Neural cell (in vitro differentiated cells): Measurements from ENCODE around the gene SLC2A2. TPM values are rescaled to one million over a fixed set of nuclear protein-coding genes. Genes with fewer than 3 reads are reported as not detected.

Experiments
- H2AFZ ChIP-seq: fragments of 200-600, 300-800 bp; sonication (generic), shearing (Covaris generic); 2 replicates; pipeline ENCODE4 v1.6.0; 2014; ENCODE audit warnings: low read depth, mild to moderate bottlenecking, antibody characterized with exemption, low read length, moderate library complexity
- H3F3A ChIP-seq: fragments of 200-600 bp; shearing (Covaris generic); 2 replicates; pipeline ENCODE4 v1.6.1; 2016; ENCODE audit warnings: mild to moderate bottlenecking, moderate library complexity, mixed read lengths, antibody characterized with exemption, low read length; ENCODE audit not compliant: insufficient read depth, poor library complexity, severe bottlenecking
- H3K27ac ChIP-seq: fragments of 200-600, 300-800 bp; sonication (generic), shearing (Covaris generic); 2 replicates; pipeline ENCODE4 v1.5.1; 2014; ENCODE audit warnings: mild to moderate bottlenecking, low read length, moderate library complexity
- H3K27me3 ChIP-seq: fragments of 300-800, 200-600 bp; sonication (generic), shearing (Covaris generic); 2 replicates; pipeline ENCODE4 v1.6.0; 2014; ENCODE audit warnings: mild to moderate bottlenecking, low read depth, low read length, moderate library complexity; ENCODE audit not compliant: insufficient read depth
- H3K36me3 ChIP-seq: fragments of 300-800, 200-600 bp; sonication (generic), shearing (Covaris generic); 2 replicates; pipeline ENCODE4 v1.5.1; 2014; ENCODE audit warnings: mild to moderate bottlenecking, antibody characterized with exemption, low read length, moderate library complexity; ENCODE audit not compliant: insufficient read depth
- H3K4me2 ChIP-seq: fragments of 300-800, 200-600 bp; sonication (generic), shearing (Covaris generic); 2 replicates; pipeline ENCODE4 v1.6.0; 2014; ENCODE audit warnings: mild to moderate bottlenecking, low read length
- H3K4me3 ChIP-seq: fragments of 300-800, 200-600 bp; sonication (generic), shearing (Covaris generic); 2 replicates; pipeline ENCODE4 v1.5.1; 2014; ENCODE audit warnings: mild to moderate bottlenecking, low read length, moderate library complexity
- H3K79me2 ChIP-seq: fragments of 200-600 bp; shearing (Covaris generic); replicated peaks from 2 replicates; pipeline ENCODE4 v1.6.0; 2014; ENCODE audit warnings: mild to moderate bottlenecking, low read length, moderate library complexity; ENCODE audit not compliant: insufficient read depth
- H3K9ac ChIP-seq: fragments of 300-800, 200-600 bp; sonication (generic), shearing (Covaris generic); 2 replicates; pipeline ENCODE4 v1.6.1; 2016; ENCODE audit warnings: mild to moderate bottlenecking, low read length, mixed read lengths
- H3K9me2 ChIP-seq: fragments of 200-600 bp; shearing (Covaris generic); 2 replicates; pipeline ENCODE4 v1.6.1; 2016; ENCODE audit warnings: mild to moderate bottlenecking, low read length, mixed read lengths; ENCODE audit not compliant: insufficient read depth
- H3K9me3 ChIP-seq: fragments of 200-600, 300-800 bp; sonication (generic), shearing (Covaris generic); 2 replicates; pipeline ENCODE4 v1.6.1; 2016; ENCODE audit warnings: mild to moderate bottlenecking, mixed run types, low read length, moderate library complexity, mixed read lengths
- H4K20me1 ChIP-seq: fragments of 200-600 bp; shearing (Covaris generic); 2 replicates; pipeline ENCODE4 v1.6.1; 2016; ENCODE audit warnings: mild to moderate bottlenecking, mixed run types; ENCODE audit not compliant: insufficient read depth
- EP300 ChIP-seq: fragments of 450-650 bp; conservative IDR thresholded peaks from 2 replicates; pipeline ENCODE4 v1.6.1; 2014; ENCODE audit warnings: antibody characterized with exemption, mild to moderate bottlenecking, moderate library complexity; ENCODE audit not compliant: poor library complexity, severe bottlenecking
- EZH2 ChIP-seq: fragments of 200-600, 300-800 bp; shearing (Covaris generic), sonication (generic); IDR thresholded peaks from 2 replicates; pipeline ENCODE4 v1.6.1; 2014; ENCODE audit warnings: antibody characterized with exemption, low read length, borderline replicate concordance, mild to moderate bottlenecking; ENCODE audit not compliant: insufficient read depth, poor library complexity, severe bottlenecking
- MXI1 ChIP-seq: fragments of 450-650 bp; conservative IDR thresholded peaks from 2 replicates; pipeline ENCODE4 v1.6.1; 2014; ENCODE audit warnings: antibody characterized with exemption, mild to moderate bottlenecking; ENCODE audit not compliant: poor library complexity, severe bottlenecking
- POLR2AphosphoS5 ChIP-seq: IDR thresholded peaks from 2 replicates; pipeline ENCODE4 v1.6.1; 2012
- RAD21 ChIP-seq: fragments of 450-650 bp; conservative IDR thresholded peaks from 2 replicates; pipeline ENCODE4 v1.6.1; 2014; ENCODE audit warnings: antibody characterized with exemption, mild to moderate bottlenecking, moderate library complexity
- SMC3 ChIP-seq: fragments of 450-650 bp; conservative IDR thresholded peaks from 2 replicates; pipeline ENCODE4 v1.6.1; 2014; ENCODE audit warnings: antibody characterized with exemption, mild to moderate bottlenecking, moderate library complexity; ENCODE audit not compliant: poor library complexity
- TAF1 ChIP-seq: IDR thresholded peaks from 2 replicates; pipeline ENCODE4 v1.6.1; 2012; ENCODE audit warnings: low read depth
- polyA plus RNA-seq: library from polyadenylated mRNA; depleted of rRNA; stranded (reverse); fragments of >200 nt; gene quantifications from 2 replicates; pipeline ENCODE4 v1.2.3, GENCODE V29; 2014
- TF ChIP-seq, protein P1 (sequence below): IDR thresholded peaks from 2 replicates; pipeline ENCODE4 v1.6.1; 2012; ENCODE audit warnings: borderline replicate concordance
- TF ChIP-seq, protein P2 (sequence below): fragments of 450-650 bp; IDR thresholded peaks from 2 replicates; pipeline ENCODE4 v1.5.1; 2014; ENCODE audit warnings: antibody characterized with exemption, mild to moderate bottlenecking, moderate library complexity; ENCODE audit not compliant: poor library complexity, severe bottlenecking

SLC2A2 gene
- polyA plus RNA-seq, 1 donor from 2014 or later = not detected

DNA sequence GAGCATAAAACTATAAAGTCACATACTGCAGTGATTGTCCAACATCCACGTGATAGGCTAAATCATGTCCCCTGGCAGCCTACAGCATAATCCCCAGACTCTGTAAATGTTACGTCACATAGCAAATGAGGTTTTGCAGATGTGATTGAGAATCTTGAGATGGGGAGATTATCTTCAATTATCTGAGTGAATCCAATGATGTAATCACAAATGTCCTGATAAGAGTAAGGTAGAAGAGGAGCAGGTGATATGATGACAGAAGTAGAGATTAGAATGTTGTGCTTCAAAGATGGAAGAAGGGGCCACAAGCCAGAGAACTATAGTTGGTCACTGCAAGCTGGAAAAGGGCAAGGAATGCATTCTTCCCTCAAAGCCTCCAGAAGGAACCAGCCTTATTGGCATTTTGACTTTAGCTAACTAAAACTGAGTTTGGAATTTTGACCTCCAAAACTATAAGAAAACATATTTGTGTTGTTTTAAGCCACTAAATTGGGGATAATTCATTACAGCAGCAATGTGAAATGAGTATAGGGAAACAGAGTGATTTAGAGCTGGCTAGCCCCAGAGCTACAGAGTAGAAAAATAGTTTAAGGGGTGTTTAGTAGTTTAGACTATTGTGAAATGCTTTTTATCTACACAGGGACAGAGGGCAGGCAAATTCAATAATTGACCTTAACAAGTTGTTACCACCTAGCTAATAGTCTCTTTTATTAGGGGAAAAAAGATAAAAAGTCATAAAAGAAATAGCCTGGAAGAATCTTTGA, 15.2 kb downstream of the SLC2A2 start:
- Histone ChIP-seq H3F3A (no peaks in the 10 kb centered on the region), H4K20me1 (no peaks in the 10 kb centered on the region), H3K9me3 (no peaks in the 10 kb centered on the region), H3K79me2 (no peaks in the 10 kb centered on the region), H3K9me2 (no peaks in the 10 kb centered on the region), H3K4me3 (no peak overlapping the region), H2AFZ (no peak overlapping the region), H3K4me2 (no peak overlapping the region), H3K27ac (no peak overlapping the region), H3K27me3 (no peaks in the 10 kb centered on the region), H3K9ac (no peak overlapping the region), H3K36me3 (no peaks in the 10 kb centered on the region)
- TF ChIP-seq POLR2AphosphoS5 (no peak), TAF1 (no peak), RAD21 (no peak), SMC3 (no peak), MXI1 (no peak), EZH2 (no peak), EP300 (no peak)
- TF ChIP-seq, protein P1, sequence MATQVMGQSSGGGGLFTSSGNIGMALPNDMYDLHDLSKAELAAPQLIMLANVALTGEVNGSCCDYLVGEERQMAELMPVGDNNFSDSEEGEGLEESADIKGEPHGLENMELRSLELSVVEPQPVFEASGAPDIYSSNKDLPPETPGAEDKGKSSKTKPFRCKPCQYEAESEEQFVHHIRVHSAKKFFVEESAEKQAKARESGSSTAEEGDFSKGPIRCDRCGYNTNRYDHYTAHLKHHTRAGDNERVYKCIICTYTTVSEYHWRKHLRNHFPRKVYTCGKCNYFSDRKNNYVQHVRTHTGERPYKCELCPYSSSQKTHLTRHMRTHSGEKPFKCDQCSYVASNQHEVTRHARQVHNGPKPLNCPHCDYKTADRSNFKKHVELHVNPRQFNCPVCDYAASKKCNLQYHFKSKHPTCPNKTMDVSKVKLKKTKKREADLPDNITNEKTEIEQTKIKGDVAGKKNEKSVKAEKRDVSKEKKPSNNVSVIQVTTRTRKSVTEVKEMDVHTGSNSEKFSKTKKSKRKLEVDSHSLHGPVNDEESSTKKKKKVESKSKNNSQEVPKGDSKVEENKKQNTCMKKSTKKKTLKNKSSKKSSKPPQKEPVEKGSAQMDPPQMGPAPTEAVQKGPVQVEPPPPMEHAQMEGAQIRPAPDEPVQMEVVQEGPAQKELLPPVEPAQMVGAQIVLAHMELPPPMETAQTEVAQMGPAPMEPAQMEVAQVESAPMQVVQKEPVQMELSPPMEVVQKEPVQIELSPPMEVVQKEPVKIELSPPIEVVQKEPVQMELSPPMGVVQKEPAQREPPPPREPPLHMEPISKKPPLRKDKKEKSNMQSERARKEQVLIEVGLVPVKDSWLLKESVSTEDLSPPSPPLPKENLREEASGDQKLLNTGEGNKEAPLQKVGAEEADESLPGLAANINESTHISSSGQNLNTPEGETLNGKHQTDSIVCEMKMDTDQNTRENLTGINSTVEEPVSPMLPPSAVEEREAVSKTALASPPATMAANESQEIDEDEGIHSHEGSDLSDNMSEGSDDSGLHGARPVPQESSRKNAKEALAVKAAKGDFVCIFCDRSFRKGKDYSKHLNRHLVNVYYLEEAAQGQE = no peak
- TF ChIP-seq, protein P2, sequence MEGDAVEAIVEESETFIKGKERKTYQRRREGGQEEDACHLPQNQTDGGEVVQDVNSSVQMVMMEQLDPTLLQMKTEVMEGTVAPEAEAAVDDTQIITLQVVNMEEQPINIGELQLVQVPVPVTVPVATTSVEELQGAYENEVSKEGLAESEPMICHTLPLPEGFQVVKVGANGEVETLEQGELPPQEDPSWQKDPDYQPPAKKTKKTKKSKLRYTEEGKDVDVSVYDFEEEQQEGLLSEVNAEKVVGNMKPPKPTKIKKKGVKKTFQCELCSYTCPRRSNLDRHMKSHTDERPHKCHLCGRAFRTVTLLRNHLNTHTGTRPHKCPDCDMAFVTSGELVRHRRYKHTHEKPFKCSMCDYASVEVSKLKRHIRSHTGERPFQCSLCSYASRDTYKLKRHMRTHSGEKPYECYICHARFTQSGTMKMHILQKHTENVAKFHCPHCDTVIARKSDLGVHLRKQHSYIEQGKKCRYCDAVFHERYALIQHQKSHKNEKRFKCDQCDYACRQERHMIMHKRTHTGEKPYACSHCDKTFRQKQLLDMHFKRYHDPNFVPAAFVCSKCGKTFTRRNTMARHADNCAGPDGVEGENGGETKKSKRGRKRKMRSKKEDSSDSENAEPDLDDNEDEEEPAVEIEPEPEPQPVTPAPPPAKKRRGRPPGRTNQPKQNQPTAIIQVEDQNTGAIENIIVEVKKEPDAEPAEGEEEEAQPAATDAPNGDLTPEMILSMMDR = no peak

DNA sequence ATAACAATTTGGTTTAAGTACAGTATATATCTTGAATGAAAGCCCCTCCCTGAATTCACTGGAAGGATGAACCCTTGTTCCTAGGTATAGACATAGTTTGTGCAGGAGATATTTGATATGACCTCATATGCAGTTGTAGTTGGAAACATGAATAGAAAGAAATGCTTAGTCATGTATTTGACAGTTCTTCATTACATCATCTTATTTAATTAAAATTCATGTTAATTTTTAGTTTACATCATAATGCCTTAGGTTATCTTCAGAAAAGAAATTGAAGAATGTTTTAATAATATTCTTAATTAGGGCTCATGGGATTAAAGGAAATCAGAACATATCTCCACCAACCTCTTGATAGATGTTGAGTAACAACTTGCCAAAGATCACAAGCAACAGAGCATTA, 19.2 kb downstream of the SLC2A2 start:
- no peak overlapping the region for H3K27ac ChIP-seq
- no peak overlapping the region for H3K4me2 ChIP-seq
- no peaks in the 10 kb centered on the region for H3K9me2 ChIP-seq
- no peaks in the 10 kb centered on the region for H3F3A ChIP-seq
- H3K4me3 ChIP-seq = no peak overlapping the region
- H3K9ac ChIP-seq = no peak overlapping the region
- no peaks in the 10 kb centered on the region for H3K27me3 ChIP-seq
- no peaks in the 10 kb centered on the region for H3K36me3 ChIP-seq
- H2AFZ ChIP-seq = no peak overlapping the region
- no peaks in the 10 kb centered on the region for H3K79me2 ChIP-seq
- no peaks in the 10 kb centered on the region for H3K9me3 ChIP-seq
- no peaks in the 10 kb centered on the region for H4K20me1 ChIP-seq
- TF ChIP-seq, protein P2 = no peak
- TF ChIP-seq MXI1 = no peak
- TF ChIP-seq EZH2 = no peak
- TF ChIP-seq POLR2AphosphoS5 = no peak
- no peak for TF ChIP-seq RAD21
- TF ChIP-seq TAF1 = no peak
- TF ChIP-seq SMC3 = no peak
- TF ChIP-seq, protein P1 = no peak
- no peak for TF ChIP-seq EP300
